ENCODE results near the gene C9orf50.

The C9orf50 gene

DNA sequence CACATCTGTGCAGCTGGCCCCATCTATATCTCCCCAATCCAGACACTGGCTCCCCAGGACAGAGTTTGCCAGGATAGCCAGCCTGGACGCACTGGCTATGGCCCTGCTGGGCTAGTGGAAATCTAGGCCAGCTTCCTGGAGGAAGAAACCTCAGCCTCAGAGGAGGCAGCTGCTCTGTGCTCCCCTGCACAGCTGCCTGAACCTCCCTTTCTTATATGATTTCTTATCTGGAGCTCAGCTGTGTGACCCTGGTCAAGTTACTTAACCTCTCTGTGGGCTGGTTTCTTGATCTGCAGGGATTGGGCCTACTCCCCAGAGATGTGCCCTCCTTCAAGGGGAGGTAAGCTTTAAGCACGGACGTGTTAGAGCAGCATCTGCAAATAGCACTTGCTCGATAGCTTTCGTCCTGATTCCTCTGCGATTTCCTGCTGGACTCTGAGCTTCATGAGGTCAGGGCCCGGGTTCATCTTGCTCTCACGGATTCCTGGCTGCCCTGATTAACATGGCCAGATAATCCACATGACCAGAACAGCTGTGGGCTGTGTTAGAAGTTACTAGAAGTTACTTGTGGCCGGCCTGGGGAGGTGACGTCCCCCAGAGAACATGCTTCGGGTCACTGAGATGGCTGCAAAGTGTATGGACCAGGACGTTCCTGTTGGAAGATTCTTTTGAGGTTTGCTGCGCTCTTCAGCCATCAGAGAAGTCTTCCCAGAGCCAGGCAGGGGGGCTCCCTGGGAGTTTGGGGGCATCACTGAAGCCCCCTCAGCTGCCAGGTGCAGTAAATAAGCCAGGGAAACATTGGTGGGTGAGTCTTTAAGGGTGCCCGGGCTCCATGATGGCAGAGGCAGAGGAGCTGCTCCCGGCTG lies 14.5 kb downstream of the C9orf50 start:
- no peak for DNase-seq (ENCODE audit: extremely low read depth, insufficient read length)
- TF ChIP-seq, protein P1, sequence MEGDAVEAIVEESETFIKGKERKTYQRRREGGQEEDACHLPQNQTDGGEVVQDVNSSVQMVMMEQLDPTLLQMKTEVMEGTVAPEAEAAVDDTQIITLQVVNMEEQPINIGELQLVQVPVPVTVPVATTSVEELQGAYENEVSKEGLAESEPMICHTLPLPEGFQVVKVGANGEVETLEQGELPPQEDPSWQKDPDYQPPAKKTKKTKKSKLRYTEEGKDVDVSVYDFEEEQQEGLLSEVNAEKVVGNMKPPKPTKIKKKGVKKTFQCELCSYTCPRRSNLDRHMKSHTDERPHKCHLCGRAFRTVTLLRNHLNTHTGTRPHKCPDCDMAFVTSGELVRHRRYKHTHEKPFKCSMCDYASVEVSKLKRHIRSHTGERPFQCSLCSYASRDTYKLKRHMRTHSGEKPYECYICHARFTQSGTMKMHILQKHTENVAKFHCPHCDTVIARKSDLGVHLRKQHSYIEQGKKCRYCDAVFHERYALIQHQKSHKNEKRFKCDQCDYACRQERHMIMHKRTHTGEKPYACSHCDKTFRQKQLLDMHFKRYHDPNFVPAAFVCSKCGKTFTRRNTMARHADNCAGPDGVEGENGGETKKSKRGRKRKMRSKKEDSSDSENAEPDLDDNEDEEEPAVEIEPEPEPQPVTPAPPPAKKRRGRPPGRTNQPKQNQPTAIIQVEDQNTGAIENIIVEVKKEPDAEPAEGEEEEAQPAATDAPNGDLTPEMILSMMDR (IDR thresholded peaks at IDR 0.05; ENCODE audit: insufficient read depth, low read length, poor library complexity, severe bottlenecking), result no peak
- Histone ChIP-seq H3K27me3 (replicated peaks; ENCODE audit: control insufficient read depth, insufficient read depth, low read length) (no peaks in the 10 kb centered on the region), H3K4me3 (replicated peaks; ENCODE audit: low read depth, low read length) (no peak overlapping the region), H3K36me3 (ENCODE audit: control insufficient read depth, insufficient read depth, low read length) (no peaks in the 10 kb centered on the region)

DNA sequence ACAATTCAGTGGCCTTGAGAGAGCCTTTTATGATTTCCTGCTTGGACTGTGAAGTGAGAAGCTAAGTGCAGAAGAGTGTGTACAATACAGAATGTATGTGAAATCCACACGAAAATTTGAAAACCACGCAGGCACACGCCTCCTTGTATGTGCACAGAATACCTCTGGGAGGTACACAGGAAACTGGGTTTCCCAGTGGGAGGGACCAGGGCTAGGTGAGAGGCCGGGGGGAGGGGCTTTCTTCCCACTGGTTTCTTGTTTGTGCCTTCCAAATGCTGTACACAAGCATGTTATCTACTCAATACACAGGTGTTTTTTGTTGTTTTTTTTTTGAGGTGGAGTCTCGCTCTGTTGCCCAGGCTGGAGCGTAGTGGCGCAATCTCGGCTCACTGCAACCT lies 16.1 kb downstream of the C9orf50 start:
- H3K36me3 ChIP-seq (ENCODE audit: control insufficient read depth, insufficient read depth, low read length), result no peaks in the 10 kb centered on the region
- no peak for DNase-seq (ENCODE audit: extremely low read depth, insufficient read length)

DNA sequence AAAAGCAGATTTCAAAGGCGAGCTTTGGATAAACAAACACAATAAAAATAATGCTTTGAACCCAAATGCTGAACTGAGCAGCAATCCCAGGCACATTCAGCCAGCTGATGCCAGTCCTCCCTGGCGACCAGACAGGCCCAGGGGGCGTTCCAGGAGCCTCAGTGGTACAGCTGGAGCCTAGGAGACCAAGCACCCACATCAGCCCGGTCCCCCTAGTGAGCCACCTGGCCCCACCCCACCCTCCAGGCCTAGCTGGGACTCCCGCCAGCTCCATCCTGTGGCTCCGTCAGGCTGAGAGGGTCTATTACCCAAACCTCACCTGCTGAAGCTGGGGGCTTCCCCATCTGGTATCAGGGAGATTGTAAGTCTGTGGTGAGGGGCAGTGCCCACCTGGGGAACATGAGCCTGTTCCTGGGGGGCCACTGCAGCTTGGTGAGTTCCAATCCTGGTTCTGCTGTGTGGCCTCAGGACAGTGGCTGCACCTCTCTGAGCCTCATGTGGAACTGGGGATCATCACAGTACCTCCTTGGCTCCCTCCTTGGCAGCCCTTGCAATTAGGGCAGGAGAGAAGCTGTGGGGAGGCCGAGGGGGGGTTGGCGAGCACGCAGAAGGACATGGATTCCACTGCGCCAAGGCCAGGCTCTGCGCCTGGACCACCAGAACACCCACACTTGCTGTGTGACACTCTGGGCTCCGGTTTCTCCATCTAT lies 16.7 kb downstream of the C9orf50 start:
- Histone ChIP-seq H3K4me3 (replicated peaks; ENCODE audit: low read depth, low read length) (no peak overlapping the region), H3K27me3 (replicated peaks; ENCODE audit: control insufficient read depth, insufficient read depth, low read length) (no peaks in the 10 kb centered on the region), H3K36me3 (ENCODE audit: control insufficient read depth, insufficient read depth, low read length) (no peaks in the 10 kb centered on the region)
- DNase-seq (ENCODE audit: extremely low read depth, insufficient read length), result no peak
- TF ChIP-seq, protein P1 (IDR thresholded peaks at IDR 0.05; ENCODE audit: insufficient read depth, low read length, poor library complexity, severe bottlenecking), result no peak

More for the DNA sequence above, 16.1 kb downstream of the C9orf50 start:
- TF ChIP-seq, protein P1 (IDR thresholded peaks at IDR 0.05; ENCODE audit: insufficient read depth, low read length, poor library complexity, severe bottlenecking), result no peak
- no peaks in the 10 kb centered on the region for H3K27me3 ChIP-seq (replicated peaks; ENCODE audit: control insufficient read depth, insufficient read depth, low read length)
- H3K4me3 ChIP-seq (replicated peaks; ENCODE audit: low read depth, low read length), result no peak overlapping the region

DNA sequence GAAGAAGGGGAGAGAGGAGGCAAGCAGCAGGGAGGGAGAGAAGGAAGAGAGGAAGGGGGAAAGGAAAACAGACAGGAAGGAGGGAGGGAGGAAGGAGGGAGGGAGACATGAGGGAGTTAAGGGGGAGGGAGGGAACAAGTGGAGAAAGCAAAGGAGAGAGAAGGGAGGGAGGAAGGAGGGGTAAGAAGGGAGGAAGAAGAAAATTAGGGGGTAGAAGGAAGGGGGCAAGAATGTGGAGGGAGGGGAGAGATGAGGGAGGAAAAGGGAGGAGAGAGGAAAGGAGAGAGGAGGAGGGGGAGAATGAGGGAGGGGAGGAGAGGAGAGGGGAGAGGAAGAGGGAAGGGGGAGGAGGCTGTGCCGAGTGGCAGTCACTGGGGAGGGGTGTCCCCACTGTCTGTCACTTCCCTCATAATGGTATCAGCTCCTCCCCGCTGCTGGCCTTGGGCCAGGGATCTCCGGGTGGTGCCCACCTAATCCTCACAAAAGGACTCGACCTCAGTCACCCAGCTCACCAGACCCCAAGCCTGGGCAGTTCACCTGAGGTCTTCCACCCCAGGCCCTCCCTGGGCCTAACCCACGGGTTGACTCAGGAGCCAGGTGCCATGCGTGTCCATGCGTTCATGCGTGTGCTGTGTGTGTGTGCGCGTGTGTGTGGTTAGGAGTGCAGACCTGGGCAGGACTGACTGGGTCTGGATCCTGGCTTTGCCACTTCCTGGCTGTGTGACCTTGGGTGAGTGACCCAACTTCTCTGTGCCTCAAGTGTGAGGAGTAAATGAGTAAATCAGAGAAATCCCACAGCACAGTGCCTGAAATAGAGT lies 18.1 kb downstream of the C9orf50 start:
- DNase-seq (ENCODE audit: extremely low read depth, insufficient read length), result no peak
- Histone ChIP-seq H3K27me3 (replicated peaks; ENCODE audit: control insufficient read depth, insufficient read depth, low read length) (no peaks in the 10 kb centered on the region; the same call in 1 of the 2 replicates), H3K36me3 (ENCODE audit: control insufficient read depth, insufficient read depth, low read length) (no peaks in the 10 kb centered on the region), H3K4me3 (replicated peaks; ENCODE audit: low read depth, low read length) (no peak overlapping the region)
- TF ChIP-seq, protein P1 (IDR thresholded peaks at IDR 0.05; ENCODE audit: insufficient read depth, low read length, poor library complexity, severe bottlenecking), result no peak

DNA sequence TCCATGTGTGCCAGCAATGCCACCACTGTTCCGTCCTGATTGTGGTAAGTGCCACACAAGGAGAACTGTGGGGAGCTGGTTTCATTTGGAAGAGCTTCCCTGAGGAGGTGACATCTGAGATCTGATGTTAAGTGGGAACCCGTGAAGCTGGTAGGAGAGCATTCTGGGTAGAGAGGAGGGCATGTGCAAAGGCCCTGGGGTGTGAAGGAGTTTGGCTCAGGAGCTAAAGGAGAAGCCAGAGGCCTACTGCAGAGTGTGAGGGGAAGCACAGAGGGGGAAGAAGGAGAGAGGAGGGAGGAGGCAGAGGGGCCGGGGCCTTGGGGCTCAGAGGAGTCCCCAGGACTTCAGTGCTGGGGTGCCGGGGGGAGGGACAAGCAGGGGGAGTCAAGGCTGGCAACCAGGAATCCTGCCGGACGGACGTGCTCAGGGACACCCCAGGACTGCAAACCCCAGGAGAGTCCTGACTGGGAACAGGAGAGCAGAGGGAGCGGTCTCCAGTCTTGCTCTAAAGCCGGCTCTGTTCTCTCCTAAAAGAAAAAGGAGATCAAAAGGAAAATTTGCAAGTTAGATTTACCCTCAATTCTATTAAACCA lies 19.7 kb downstream of the C9orf50 start:
- no peak for DNase-seq (ENCODE audit: extremely low read depth, insufficient read length)
- H3K36me3 ChIP-seq (ENCODE audit: control insufficient read depth, insufficient read depth, low read length), result no peaks in the 10 kb centered on the region
- TF ChIP-seq, protein P1 (IDR thresholded peaks at IDR 0.05; ENCODE audit: insufficient read depth, low read length, poor library complexity, severe bottlenecking), result no peak
- H3K4me3 ChIP-seq (replicated peaks; ENCODE audit: low read depth, low read length), result no peak overlapping the region
- no peaks in the 10 kb centered on the region; the same call in 1 of the 2 replicates for H3K27me3 ChIP-seq (replicated peaks; ENCODE audit: control insufficient read depth, insufficient read depth, low read length)
